PC-9 (cell line): Measurements from ENCODE around the gene GOLGA6C. TPM values are rescaled to one million over a fixed set of nuclear protein-coding genes. Genes with fewer than 3 reads are reported as not detected.

ENCODE experiments used
- BruUV-seq: library from RNA; stranded (reverse); fragments of 400-500 nt; replicated peaks from 2 replicates; lab custom pipeline; 2021; lab: Mats Ljungman, UMichigan
- CTCF ChIA-PET: fragments of 300-600 bp; sonication (Branson Sonifier 250); formaldehyde crosslinking; loops from one replicate; lab custom pipeline; 2022; ENCODE audit warnings: antibody characterized with exemption; lab: Charles Lee
- POLR2A ChIA-PET: fragments of 300-600 bp; sonication (Branson Sonifier 250); formaldehyde crosslinking; loops from one replicate; lab custom pipeline; 2022; ENCODE audit warnings: antibody characterized with exemption; ENCODE audit not compliant: unreplicated experiment; lab: Charles Lee
- DNase-seq, 2 experiments: peaks; one replicate each; pipeline versions ENCODE4 v3.0.0 to v3.0.0-alpha.2; 2015 to 2022; ENCODE audit warnings: mixed read lengths in 1 of 2
- H2AFZ ChIP-seq: fragments of 200-600 bp; sonication (generic); 2 replicates; pipeline ENCODE4 v1.8.1; 2017; ENCODE audit warnings: antibody characterized with exemption
- H3F3A ChIP-seq: fragments of 200-600 bp; sonication (generic); 2 replicates; pipeline ENCODE4 v1.8.1; 2017; ENCODE audit warnings: antibody characterized with exemption, mild to moderate bottlenecking, low read depth; ENCODE audit not compliant: insufficient read depth
- H3K27ac ChIP-seq: fragments of 200-600 bp; sonication (generic); 2 replicates; pipeline ENCODE4 v1.6.1; 2016; ENCODE audit warnings: mixed run types
- H3K27me3 ChIP-seq: fragments of 200-600 bp; sonication (generic); 2 replicates; pipeline ENCODE4 v1.6.1; 2016; ENCODE audit warnings: low read depth, mixed run types; ENCODE audit not compliant: insufficient read depth
- H3K36me3 ChIP-seq: fragments of 200-600 bp; sonication (generic); 2 replicates; pipeline ENCODE4 v1.6.1; 2016; ENCODE audit warnings: low read depth, mixed run types
- H3K4me1 ChIP-seq: fragments of 200-600 bp; sonication (generic); replicated peaks from 2 replicates; pipeline ENCODE4 v1.6.1; 2016; ENCODE audit warnings: mixed run types; ENCODE audit not compliant: insufficient read depth
- H3K4me2 ChIP-seq: fragments of 200-600 bp; sonication (generic); 2 replicates; pipeline ENCODE4 v1.6.1; 2017; ENCODE audit warnings: mixed run types
- H3K4me3 ChIP-seq: fragments of 200-600 bp; sonication (generic); 2 replicates; pipeline ENCODE4 v1.6.1; 2016; ENCODE audit warnings: mixed run types
- H3K79me2 ChIP-seq: fragments of 200-600 bp; sonication (generic); 2 replicates; pipeline ENCODE4 v1.6.1; 2017; ENCODE audit warnings: low read depth, mixed run types
- H3K9me2 ChIP-seq: fragments of 200-600 bp; sonication (generic); 2 replicates; pipeline ENCODE4 v1.8.1; 2017; ENCODE audit warnings: mild to moderate bottlenecking; ENCODE audit not compliant: insufficient read depth
- H3K9me3 ChIP-seq: fragments of 200-600 bp; sonication (generic); 2 replicates; pipeline ENCODE4 v1.8.1; 2016; ENCODE audit warnings: low read depth; ENCODE audit not compliant: insufficient read depth
- H4K20me1 ChIP-seq: fragments of 200-600 bp; sonication (generic); 2 replicates; pipeline ENCODE4 v1.8.1; 2017; ENCODE audit not compliant: insufficient read depth
- CTCF ChIP-seq: fragments of 200-600 bp; sonication (generic); conservative IDR thresholded peaks from 2 replicates; pipeline ENCODE4 v1.6.1; 2017; ENCODE audit warnings: mixed run types, antibody characterized with exemption, mild to moderate bottlenecking, moderate library complexity
- EZH2 ChIP-seq: fragments of 200-600 bp; sonication (generic); IDR thresholded peaks from 2 replicates; pipeline ENCODE4 v1.8.0; 2017; ENCODE audit warnings: antibody characterized with exemption, low read depth
- intact Hi-C: fragments of 100-400 bp; cut with micrococcal nuclease; formaldehyde crosslinking; loops from one replicate; pipeline ENCODE4 v1.10.0; 2022; ENCODE audit not compliant: unreplicated experiment
- total RNA-seq: library from RNA; stranded (reverse); gene quantifications from 2 replicates; pipeline ENCODE4 v1.2.3, GENCODE V29; 2021

GOLGA6C gene
- total RNA-seq, 1 experiment from 2014 or later = not detected

- Histone ChIP-seq H3K4me3 (no peak overlapping the region), H3K9me3 (no peaks in the 10 kb centered on the region), H2AFZ (no peak overlapping the region), H3K79me2 (peaks cover 42% of the 10 kb centered on the region), H3K27me3 (no peaks in the 10 kb centered on the region), H3K4me2 (no peak overlapping the region), H3F3A (peaks cover 55% of the 10 kb centered on the region), H3K27ac (no peak overlapping the region), H3K4me1 (peaks cover 15% of the 10 kb centered on the region), H4K20me1 (peaks cover 84% of the 10 kb centered on the region), H3K9me2 (no peaks in the 10 kb centered on the region), H3K36me3 (peaks cover 23% of the 10 kb centered on the region; the same call in 1 of the 2 replicates)
- TF ChIP-seq CTCF (no peak), EZH2 (no peak)
- no peak for DNase-seq
- BruUV-seq = no TSS peak
- POLR2A ChIA-PET = no interaction called here
- CTCF ChIA-PET = interaction anchor here (0.7 kb wide), 1 partner anchor 182 kb away, joined by 3 read pairs; no protein-coding TSS in a partner anchor
- intact Hi-C loops = no loop called here
Measured at GRCh38 chr15:75213212-75213767, 44.8 kb upstream of the GOLGA6C start.

- H3K9me2 ChIP-seq = no peaks in the 10 kb centered on the region
- intact Hi-C loops = no loop called here
- TF ChIP-seq CTCF (no peak), EZH2 (no peak)
- H4K20me1 ChIP-seq = peaks cover 79% of the 10 kb centered on the region
- H2AFZ ChIP-seq = no peak overlapping the region
- peaks cover 37% of the 10 kb centered on the region for H3K79me2 ChIP-seq
- no peak overlapping the region for H3K27ac ChIP-seq
- no peak for DNase-seq
- H3K36me3 ChIP-seq = peaks cover 21% of the 10 kb centered on the region; the same call in 1 of the 2 replicates
- POLR2A ChIA-PET = interaction anchor here (0.7 kb wide), 1 partner anchor 121 kb away, joined by 3 read pairs; no protein-coding TSS in a partner anchor
- BruUV-seq = no TSS peak
- peaks cover 15% of the 10 kb centered on the region for H3K4me1 ChIP-seq
- peaks cover 55% of the 10 kb centered on the region for H3F3A ChIP-seq
- no peaks in the 10 kb centered on the region for H3K27me3 ChIP-seq
- CTCF ChIA-PET = no interaction called here
- no peak overlapping the region for H3K4me2 ChIP-seq
- no peak overlapping the region for H3K4me3 ChIP-seq
- H3K9me3 ChIP-seq = no peaks in the 10 kb centered on the region
Measured at GRCh38 chr15:75213768-75214221, 44.3 kb upstream of the GOLGA6C start.

- TF ChIP-seq EZH2 (no peak), CTCF (no peak)
- Histone ChIP-seq H3K4me3 (no peak overlapping the region), H2AFZ (no peak overlapping the region), H4K20me1 (peaks cover 72% of the 10 kb centered on the region), H3K4me1 (peaks cover 15% of the 10 kb centered on the region), H3K4me2 (no peak overlapping the region), H3K9me2 (no peaks in the 10 kb centered on the region), H3F3A (peaks cover 59% of the 10 kb centered on the region), H3K36me3 (peaks cover 14% of the 10 kb centered on the region; the same call in 1 of the 2 replicates), H3K27ac (peak overlapping the region; percentile 25; the same call in 1 of the 2 replicates), H3K27me3 (no peaks in the 10 kb centered on the region), H3K79me2 (peaks cover 30% of the 10 kb centered on the region), H3K9me3 (no peaks in the 10 kb centered on the region)
- intact Hi-C loops = no loop called here
- DNase-seq = no peak
- ChIA-PET POLR2A (interaction anchor here (0.7 to 0.9 kb wide), 2 partner anchors 113 to 120 kb away, joined by 3 to 5 read pairs; no protein-coding TSS in a partner anchor), CTCF (no interaction called here)
- no TSS peak for BruUV-seq
Measured at GRCh38 chr15:75214293-75215096, 43.6 kb upstream of the GOLGA6C start.
